ENCODE data around the gene CLIC3.

The CLIC3 gene

GRCh38 chr9:136979769-136980587 lies 16.4 kb downstream of the CLIC3 start:
- no peak for DNase-seq

DNA sequence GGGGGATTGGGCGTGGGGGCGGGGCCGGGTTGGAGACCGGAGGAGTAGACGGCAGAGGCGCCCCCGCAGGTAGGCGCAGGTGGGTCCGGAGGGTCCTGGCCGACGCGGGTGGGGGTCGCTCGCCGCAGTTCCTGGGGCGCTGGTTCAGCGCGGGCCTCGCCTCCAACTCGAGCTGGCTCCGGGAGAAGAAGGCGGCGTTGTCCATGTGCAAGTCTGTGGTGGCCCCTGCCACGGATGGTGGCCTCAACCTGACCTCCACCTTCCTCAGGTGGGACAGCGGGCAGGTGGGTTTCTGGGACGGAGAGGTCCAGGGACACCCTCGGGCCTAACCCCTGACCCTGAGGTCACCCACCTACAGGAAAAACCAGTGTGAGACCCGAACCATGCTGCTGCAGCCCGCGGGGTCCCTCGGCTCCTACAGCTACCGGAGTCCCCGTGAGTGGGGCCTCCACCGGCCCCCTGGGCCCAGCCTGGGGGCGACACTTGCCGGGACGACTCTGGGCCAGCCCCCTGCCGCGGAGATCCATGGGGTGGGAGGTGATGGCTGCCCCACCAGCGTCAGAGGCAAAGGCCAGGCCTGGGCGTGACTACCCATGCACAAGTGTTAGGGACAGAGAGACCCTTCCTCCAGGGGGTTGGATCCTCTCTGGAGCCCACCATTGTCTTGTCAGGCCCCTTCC lies 17.4 kb downstream of the CLIC3 start:
- no peak for DNase-seq

DNA sequence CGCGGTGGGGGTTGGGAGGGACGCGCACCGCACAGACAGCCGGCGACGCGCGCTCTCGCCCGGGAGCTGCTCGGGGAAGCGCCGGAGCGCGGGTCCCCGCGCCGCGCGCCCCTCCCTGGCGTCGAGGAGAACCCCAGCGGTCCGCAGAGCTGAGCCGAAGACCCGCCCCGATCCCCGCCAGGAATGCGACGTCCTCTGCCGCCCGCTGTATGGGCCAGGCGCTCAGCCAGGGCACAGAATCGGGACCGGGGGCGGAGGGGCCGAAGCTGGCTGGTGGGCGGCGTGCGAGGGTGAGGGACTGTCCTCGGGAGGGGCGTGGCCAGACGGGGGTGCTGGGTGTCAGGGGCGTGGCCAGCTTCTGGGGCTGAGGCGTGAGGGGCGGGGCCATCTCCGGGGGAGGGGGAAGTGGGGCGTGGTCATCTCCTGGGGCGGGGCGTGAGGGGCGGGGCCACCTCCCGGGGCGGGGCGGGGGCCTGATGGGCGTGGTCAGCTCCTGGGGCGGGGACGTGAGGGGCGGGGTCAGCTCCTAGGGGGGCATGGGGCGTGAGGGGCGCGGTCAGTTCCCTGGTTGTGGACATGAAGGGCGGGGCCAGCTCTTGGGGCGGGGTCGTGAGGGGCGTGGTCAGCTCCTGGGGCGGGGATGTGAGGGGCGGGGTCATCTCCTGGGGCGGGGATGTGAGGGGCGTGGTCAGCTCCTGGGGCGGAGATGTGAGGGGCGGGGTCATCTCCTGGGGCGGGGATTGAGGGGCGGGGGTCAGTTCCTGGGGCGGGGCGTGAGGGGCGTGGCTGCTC lies 18.1 kb downstream of the CLIC3 start:
- no peak for DNase-seq

- DNase-seq = no peak
These were observed 18.7 kb downstream of the CLIC3 start for GRCh38 chr9:136977649-136978072.

DNA sequence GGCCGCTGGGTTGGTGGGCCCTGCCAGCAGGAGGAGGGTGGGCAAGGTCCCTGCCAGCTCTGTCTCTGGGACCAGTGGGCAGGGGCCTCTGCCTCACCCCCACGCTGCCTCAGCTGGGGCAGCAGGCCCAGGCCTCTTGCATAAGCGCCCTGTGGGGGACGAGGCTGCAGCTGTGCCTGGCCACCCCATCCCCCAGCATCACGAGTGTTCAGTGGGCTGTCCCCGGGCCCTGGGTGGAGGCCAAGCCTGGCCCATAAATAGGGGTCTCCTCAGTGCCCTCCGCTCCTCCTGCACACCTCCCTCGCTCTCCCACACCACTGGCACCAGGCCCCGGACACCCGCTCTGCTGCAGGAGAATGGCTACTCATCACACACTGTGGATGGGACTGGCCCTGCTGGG lies 19.1 kb downstream of the CLIC3 start, which contains the start of gene PTGDS:
Gene PTGDS, plus strand, starts transcription at position 282 of the 400 bp plus-strand sequence. Its CDS starts 75 bp downstream, at position 357.
- no peak for DNase-seq

DNA sequence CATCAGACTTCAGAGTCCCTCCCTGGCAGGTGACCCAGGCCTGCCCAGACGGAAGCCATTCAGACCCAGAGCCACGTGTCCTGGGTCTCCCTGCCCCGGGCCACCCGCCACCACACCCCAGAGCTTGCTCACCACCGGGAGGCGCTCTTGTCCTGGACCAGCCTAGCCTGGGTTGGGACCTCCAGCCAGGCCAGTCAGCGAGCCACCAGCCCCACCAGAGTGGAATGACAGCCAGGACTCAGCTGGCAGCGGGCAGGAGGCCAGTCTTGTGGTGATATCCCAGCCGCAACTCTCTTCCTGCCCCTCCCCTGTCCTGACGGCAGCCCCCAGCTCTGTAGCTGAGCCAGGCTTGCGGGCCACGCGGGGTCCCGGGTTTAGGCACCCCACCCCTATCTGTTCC lies 20.7 kb downstream of the CLIC3 start:
- no peak for DNase-seq

DNA sequence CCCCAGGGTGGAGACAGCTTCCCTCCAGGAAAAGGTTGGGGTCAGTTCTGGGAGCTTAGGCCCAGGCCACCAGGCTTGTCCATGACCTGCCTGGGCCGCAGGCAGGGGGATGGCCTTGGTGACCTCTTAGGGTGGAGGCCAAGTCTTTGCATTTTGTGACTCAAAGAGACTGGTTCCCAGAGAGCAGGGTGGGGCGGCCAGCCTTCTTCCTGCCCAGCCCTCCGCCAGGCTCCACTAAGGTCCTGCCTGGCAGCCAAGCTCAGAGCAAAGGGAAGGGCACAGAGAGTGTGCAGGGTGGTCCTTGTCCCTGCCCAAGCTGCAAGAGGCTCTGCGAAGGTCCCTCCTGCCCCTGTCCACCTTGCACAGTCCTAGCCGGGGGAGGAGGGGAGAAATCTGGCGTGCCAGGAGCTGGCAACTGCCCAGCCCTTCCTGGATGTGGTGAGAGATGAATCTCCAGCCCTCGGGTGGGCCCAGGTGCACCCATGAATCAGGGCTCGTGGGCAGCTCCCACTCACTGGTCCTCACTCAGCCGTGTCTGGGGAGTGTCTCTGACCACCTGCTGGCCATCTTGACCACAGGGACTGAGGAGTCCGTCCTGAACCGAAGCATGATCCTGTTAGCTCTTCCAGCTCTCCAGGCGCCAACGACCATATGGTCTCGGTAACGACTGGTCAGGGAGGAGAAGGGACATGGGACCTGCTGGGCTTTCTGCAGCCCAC lies 21.4 kb downstream of the CLIC3 start:
- no peak for DNase-seq

- DNase-seq = no peak
These were observed 22.4 kb downstream of the CLIC3 start for GRCh38 chr9:136973618-136974617.

GRCh38 chr9:136972743-136973142 lies 23.6 kb downstream of the CLIC3 start:
- DNase-seq = no peak

DNA sequence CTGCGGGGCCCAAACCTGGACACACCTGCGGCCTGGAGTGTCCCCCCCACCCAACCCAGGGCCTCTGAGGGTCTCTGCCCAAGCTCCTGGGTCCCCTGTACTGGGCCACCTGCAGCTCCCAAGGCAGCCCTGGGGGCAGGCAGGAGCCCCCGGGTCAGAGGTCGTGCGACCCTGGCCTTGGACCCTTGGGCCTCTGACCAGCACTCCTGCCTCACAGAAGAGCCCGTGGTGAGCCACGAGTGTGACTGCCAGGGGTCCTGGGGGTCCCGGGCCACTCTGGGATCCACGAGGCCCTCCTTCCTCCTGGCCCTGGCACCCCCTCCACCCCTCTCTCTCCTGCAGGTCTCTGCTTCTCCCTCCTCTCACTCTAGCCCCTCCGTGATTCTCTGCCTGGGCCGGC lies 24.0 kb downstream of the CLIC3 start:
- no peak for DNase-seq

- DNase-seq = no peak
These were observed 24.6 kb downstream of the CLIC3 start for GRCh38 chr9:136971746-136972145.

DNA sequence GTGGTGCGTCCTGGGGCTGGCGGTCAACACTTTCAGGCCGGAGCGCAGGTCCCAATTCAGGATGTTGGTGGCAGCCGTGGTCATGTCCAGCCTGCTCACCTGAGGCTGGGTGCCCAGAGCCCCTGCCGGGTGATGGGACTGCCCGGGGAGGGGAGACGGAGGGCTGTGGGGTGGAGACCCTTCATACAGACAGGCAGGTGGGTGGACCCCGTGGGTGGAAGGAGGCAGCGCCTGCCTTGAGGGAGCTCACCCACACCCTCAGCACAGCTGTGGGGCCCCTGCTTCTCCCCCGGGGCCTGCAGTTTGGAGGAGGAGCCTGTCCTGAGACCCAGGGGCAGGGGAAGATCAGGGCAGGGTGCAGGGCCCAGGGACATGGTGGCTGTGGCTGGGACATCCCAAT lies 26.0 kb downstream of the CLIC3 start:
- DNase-seq = no peak

DNA sequence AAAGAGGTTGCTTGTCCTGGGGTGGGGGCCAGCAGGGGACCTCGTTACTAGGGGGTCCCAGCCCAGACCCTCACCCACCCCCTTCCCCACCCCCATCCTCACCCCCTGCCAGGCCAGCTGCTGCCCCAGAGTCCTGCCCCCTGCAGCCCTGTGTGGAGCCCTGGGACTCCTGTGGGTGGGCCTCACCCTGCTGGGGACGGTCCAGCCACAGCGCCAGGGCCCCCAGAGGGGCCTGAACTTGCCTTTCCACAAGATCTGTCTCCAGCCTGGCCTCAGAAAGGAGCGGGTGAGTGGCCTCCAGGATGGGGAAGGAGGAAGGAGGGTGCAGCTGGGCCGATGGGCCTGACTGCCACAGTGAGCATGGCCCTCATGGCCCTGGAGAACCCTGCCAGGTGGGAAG lies 26.6 kb downstream of the CLIC3 start:
- no peak for DNase-seq

GRCh38 chr9:136969150-136969549 lies 27.2 kb downstream of the CLIC3 start:
- DNase-seq = no peak

GRCh38 chr9:136968333-136969127 lies 27.8 kb downstream of the CLIC3 start:
- no peak for DNase-seq

DNA sequence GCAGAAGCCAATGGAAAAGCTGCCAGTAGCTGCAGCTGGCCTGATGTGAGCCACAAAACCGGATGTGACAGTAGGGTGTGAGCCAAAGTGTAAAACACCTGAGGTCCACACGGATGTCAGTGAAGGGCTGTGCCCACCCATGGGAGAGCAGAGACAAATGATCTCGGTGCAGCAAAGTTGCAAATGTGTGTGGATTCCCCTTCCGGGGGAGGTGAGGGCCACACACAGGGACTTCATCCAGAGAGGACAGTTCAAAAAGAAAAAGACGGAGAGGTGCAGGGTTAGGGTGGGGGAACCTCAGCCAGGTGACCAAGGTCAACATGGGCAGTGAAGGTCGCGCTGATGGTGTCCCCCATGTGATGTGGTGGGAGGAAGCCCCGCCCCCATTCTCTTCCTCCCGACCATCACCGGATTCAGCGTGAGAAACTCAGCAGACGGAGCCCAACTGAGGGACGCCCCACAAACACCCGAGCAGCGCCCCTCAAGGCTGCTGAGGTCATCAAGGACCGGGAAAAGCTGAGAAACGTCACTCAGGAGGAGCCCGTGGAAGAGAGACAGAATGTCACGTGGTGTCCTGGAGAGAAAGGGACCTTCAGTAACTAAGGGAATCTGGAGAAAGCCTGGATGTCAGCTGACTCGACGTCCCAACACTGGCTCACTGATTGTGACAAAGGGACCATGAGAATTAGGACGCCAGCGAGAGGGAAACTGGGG lies 30.4 kb downstream of the CLIC3 start:
- DNase-seq = no peak

DNA sequence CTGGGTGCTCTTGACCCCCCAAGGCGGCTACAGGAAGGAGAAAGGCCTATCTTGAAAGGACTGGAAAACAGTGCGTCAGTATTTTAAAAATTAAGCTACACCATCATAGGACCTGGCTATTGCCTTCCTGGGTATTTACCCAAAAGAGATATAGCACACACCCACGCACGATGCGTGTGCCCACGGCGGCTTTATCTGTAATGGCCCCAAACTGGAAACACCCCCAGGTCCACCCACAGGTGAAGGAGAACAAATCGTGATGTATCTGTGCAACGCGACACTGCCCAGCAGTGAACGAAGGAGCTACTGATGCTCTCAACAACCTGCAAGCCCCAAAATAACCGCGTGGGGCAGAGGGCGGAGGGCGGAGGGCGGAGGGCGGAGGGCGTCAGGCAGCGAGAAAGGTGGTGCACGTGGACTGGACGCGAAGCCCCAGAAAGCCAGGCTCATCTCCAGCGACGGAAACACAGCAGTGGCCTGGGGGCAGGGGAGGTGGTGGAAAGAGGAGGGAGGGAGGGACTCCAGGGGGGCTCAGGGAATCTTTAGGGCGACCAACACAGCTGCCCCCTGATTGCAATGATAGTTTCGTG lies 31.4 kb downstream of the CLIC3 start:
- DNase-seq = no peak

- DNase-seq = no peak
These were observed 32.1 kb downstream of the CLIC3 start for GRCh38 chr9:136964171-136964689.

GRCh38 chr9:136963751-136964150 lies 32.6 kb downstream of the CLIC3 start:
- DNase-seq = no peak

Measured in DMS79 treated with DMSO at 0.1 percent for 48 hours (cell line).